Measurements from ENCODE around the gene NACC2.

Gene NACC2, protein sequence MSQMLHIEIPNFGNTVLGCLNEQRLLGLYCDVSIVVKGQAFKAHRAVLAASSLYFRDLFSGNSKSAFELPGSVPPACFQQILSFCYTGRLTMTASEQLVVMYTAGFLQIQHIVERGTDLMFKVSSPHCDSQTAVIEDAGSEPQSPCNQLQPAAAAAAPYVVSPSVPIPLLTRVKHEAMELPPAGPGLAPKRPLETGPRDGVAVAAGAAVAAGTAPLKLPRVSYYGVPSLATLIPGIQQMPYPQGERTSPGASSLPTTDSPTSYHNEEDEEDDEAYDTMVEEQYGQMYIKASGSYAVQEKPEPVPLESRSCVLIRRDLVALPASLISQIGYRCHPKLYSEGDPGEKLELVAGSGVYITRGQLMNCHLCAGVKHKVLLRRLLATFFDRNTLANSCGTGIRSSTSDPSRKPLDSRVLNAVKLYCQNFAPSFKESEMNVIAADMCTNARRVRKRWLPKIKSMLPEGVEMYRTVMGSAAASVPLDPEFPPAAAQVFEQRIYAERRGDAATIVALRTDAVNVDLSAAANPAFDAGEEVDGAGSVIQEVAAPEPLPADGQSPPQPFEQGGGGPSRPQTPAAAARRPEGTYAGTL

DNA sequence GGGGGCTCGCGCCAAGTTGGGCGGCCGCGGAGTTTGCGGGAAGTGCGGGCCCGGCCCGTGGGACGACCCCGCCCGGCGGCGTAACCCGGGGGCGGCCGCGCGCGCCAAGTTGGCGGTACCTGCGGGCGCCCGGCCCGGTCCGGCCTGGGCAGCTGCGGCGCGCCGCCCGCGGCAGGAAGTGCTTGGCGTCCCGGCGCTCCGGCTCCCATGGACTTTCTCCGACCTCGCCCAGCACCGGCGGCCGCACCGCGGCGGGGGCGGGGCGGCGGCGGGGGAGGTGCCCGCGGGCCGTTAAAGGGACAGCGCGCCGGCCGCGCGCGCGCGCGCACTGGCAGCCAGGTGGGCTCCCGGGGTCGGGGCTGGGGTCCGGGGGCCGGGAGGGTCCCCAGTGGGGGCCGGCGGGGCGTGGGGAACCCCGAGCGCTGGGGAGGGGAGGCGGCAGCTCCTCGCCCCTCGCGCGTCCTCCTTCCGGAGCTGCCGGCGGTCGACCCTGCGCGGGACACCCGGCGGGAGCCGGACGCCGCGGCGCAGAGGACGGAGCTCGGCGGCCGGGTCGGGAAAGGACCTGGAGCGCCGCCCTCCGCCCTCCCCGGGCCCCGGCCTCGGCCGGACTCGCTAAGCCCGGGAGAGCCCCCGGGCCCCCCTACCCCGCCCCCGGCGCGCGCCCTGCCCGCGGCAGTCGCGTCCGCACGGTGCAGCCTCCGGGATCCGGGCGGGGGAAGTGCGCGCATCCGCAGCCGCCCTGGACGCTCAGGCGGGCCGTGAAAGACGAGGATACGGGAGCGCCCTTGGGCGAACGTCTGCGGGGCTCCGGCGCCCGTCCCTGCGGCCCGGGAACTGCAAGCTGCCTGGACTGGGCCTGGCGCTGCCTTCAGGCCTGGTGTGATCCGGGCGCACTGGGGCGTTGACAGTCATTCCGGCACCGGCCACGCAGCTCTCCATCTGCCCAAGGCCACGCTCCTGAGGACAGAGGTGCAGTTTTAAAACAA lies at the start of gene NACC2:
Gene NACC2 (minus strand): TSS at position 220 of the 989 bp plus-strand sequence. CDS start 44,768 bp downstream, outside the sequence.
- DNase-seq: peak; percentile 27

DNA sequence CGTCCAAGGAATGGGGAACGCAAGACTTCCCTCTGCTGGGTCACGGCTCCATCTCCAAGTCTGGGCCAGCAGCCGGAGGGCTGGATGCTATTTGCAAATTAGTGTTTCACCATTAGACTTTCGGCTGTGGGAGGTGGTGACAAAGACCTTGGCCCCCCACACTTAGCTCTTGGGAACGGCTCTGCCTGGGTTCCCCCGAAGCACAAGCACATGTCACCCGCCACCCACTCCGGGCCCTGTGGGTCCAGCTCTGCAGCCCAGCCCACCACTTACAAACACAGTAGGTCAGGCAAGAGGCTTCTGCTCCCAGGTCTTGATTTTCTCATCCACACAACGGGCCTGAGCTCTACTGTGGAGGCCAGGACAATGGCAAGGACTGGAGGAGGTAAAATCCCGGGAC lies 49.4 kb upstream of the NACC2 start:
- DNase-seq: no peak

DNA sequence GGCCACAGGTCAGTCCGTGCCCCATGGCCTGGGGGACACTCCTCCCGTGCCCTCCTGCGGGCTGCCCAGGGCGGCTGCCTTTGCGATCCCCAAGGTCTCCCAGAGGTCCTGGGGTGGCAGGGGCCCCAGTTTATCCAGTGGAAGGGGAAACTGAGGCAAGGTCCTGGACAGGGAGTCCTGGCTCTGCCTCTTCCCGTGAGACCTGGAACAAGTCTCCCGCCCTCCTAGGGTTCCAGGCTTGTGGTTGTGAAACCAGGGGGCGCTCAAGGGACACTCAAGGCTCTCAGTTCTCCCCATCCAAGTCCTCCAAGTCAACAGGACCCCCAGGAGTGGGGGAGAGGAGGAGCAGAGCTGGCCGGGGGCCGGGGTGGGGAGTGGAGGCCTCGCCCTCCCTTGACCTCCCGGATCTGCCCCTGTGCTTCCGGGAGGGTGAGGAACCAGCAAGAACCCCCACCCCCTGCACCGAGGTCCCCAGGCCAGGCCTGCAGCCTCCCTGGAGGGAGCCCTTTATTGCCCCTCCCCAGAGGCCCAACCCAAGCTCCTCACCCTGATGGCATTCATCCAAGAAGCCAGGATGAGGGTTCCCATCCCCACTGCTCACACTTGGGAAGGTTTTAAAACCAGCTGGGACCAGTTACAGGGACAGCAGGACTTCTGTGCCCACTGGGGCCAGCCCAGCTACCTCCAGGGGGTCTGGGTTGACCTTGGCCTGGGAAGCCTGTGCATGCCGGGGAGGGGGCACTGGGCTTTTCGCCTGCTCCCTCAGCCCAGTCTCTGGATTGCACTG lies 48.3 kb upstream of the NACC2 start:
- DNase-seq: no peak

DNA sequence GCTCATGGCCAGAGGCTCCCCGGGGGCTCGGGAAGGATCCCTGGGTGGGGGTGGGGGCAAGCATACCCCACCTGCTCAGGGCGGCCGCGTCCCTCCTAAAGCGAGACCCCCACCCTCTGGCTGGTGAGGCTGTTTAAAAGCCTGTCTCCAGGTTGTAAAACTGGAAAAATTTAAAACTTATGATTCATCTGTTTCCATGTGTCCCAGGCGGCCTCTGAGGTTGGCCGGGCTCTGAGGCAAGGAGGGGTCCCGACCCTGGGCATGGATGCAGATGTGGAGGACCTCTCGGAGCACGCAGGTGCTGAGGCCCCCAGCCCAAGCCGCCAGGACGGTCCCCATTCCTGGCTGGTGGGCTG lies 47.7 kb upstream of the NACC2 start:
- DNase-seq: no peak

DNA sequence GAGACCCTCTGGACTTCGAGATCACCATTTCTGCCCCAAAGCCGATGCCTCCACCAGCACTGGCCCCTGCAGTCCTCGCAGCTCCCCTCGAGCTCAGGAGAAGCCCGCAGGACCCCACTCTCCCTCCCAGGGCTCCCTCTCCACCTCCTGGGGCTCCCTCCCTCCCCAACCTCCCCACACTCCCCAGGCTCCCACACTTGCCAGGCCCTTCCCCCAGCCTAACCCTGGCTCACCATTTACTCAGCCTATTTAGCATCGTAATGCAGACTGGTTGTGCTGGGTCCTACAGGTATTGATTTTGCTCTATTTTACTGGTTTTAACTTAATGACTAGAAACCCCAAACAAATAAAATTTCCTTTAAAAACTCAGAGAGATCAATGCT lies 47.3 kb upstream of the NACC2 start:
- no peak for DNase-seq

DNA sequence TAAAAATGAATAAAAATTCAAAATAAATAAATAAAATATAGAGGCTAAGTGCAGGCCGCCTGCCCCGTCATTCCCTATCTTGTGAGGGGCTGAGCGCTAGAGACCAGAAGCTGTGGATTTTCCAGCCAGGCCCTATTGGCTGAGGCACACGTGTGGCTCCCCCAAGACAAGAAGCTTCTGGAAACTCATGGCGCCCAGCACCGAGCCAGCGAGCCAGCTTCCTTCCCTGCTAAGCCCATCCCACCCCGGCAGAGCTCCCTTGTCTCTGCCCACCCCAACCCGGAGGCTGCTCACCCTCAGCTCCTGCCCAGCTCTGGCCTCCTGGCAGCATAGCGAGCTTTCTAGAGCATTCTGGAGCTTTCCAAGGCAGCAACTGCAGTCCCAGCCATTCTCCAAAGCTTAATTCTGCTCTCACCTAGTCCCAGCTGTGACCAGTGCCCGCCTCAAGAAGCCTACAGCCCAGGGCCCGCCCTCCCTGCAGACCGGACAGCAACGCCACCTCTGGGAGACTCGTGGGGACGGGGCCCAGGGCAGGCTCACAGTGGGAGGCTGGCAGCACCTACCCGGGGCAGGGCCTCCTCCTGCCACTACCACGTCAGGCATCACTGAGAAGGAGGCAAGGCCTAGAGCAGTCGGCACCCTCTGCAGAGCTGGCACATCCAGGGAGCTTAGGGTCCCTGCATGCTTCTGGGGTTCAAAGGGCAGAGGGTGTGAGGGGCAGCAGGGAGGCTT lies 46.8 kb upstream of the NACC2 start:
- no peak for DNase-seq

DNA sequence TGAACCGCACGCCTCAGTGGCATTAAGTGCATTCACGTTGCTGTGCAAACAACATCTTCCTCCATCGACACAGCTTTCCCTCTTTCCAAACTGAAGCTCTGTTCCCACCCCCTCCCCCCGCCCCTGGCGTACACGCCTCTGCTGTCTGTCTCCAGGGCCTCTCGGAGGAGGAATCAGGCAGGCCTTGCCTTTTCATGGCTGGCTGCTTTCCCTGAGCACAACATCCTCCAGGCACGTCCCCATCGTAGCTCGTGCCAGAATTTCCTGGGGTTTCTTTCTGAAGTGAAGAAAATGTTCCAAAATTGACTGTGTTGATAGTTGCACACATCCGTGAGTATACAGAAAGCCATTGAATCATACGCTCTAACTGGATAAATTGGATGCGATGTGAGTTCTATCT lies 45.9 kb upstream of the NACC2 start:
- no peak for DNase-seq

DNA sequence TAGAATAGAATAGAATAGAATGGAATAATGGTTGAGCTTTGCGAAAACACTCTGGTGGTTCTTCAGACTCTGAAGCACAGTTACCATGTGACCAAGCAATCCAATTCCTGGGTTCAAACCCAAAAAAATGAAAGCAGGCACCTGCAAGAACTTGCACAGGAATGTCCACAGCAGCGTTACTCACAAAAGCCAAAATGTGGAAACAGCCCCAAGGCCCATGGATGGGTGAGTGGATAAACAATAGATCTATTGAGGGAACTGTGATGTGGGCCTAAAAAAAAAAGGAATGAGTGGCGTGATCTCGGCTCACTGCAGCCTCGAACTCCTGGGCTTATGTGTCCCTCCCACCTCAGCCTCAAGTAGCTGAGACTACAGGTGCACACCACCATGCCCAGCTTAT lies 45.0 kb upstream of the NACC2 start:
- no peak for DNase-seq

DNA sequence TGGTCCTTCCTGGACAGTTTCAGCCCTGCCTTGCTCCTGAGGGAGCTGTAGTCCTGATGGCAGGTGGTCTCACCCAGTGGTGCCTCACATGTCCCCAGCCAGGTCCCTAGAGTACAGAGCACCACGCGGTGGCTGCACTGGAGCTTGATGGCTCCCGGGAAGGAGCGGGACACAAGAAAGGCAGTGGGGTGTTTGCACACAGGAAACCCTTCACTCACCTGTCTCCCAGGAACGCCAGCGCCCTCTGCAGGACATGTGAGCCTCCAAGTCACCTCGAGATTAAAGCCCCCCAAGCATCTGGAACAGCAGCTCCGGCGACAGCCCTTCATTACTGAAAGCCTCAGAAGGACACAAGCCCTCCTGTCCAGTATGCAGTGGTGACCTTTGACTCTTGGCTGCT lies 43.5 kb upstream of the NACC2 start:
- DNase-seq: peak; percentile 29

DNA sequence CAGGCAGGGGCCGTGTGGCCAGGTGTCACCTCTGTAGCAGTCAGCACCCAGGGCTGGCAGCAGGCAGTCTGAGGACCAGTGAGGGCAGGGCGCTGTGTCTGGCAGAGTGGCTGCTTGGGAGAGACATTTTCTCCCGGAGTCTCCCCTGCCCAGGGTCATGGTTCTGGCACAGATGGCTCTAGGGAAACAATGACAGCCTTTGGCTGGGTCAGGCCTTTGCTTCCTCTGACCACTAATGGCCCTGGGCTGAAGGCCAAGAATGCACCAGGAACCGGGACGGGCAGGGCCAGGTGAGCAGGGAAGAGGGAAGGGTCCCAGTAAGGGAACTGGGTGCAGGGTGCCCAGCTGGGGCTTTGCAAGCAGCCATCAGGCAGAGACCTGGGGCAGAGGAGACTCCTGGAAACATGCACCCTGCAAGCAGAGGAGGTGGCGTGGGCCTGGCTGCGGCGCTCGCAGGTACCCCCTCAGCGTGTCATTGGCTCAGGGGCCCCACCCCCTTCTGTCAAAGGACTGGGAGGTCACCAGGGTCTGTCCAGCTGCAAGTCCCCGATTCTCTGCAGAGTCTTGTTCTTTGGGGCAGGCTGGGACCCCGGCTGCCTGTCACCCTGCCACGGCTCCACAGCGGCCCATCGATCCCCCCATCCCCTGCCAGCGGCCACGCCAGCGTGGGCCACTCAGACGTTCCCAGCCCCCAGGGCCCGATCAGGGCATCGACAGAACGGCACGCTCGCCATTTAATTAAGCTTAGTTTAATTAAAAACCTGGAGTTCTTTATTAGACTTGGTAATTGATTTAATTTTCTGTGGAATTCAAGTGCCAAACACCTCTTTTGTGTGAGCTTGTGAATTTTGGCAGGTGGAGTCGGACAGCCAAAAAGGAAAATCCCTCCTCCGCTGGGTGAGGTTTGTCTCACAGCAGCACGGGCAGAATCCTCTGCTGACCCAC lies 42.5 kb upstream of the NACC2 start:
- DNase-seq: no peak

DNA sequence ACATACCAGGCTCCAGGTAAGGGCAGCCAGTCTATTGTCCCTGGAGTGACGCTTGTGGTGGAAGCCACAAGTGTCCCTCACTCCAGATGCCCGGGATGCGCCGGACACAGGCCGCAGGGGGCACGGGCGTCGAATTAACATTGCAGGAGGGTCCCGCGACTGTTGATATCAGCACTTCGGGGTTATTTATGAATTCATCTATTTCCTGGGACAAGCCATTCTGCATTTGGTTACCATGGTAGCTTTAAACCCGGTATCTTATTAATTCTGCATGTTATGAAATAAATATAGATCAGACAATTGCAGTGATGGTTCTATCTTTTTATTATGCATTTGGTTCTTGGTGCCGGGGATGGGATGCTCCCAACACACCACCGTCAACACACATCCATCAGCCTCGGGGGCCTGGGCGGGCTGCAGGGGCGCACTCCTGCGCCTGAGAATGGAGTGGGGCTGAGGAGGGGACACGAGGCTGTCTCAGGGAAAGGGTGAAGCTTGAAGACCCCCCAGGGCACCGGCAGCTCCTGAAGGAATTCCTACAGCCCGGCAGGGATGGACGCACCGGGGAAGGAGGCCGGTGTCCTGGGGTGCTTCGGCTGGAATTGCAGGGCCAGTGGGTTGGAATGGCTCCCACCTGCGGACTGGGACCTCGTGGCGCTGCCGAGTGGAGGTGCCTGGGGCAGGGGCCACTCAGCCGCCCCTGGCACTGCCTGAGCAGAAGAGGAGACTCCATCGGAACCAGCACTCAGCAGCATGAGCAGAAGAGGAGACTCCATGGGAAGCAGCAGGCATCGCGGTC lies 41.2 kb upstream of the NACC2 start:
- DNase-seq: no peak

DNA sequence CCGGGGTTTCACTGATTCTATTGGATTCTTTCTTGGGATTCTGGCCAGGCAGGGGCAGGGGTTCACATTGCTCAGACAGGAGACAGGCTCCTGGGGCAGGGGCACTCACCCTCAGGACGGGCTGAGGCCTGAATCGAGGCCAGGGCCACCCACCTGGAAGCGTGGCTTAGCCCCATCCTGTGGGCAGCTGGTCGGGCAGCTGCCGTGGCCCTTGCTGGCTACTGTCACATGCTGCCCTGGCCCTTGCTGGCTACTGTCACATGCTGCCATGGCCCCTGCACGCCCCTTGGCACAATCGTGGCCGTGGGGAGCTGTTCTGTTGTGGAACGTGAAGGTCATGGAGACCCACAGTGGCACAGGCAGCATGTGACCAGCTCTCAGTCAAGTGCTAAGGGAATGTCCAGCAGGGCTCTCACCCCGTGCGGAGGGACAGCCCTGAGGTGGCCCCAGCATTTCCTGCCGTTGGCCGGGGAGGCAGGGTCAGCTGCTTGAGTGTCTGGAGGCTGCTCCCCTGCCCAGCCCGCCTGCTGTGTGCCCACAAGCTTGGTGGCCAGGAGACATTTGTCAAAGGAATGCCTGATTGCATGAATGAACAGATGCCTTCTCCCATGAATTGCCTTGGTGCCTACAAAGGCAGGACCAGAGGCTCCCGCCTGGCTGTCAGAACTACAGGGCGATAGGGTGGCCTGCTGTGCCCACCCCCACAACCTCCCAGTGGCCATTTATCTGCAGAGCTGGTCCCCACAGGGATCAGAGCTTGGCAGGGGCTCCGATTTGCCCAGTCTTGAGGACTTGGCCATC lies 40.4 kb upstream of the NACC2 start:
- no peak for DNase-seq

DNA sequence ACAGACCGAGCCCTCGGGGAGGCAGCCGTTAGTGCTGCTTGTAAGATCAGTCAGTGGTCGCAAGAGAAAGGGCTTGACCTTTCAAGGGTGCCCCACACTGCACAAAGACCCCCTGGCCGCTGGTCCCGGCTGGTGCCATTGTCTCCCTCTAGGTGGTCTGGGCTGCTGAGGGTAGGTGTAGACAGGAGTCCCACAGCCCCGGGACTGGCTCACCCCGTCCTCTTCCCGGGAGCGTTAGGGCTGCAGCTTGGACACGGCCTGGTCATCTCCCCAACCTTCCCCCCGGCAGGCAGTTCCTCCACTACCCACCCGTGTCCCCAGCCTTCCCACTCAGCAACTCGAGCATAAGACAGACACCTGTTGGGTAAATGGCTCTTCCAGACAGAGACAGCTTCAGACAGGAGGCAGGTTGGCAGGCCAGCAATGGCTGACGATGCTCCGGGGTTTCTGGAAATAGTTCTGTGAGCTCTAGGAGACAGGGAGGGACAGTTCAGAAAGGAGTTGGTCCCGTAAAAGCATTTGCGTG lies 38.9 kb upstream of the NACC2 start:
- DNase-seq: no peak

DNA sequence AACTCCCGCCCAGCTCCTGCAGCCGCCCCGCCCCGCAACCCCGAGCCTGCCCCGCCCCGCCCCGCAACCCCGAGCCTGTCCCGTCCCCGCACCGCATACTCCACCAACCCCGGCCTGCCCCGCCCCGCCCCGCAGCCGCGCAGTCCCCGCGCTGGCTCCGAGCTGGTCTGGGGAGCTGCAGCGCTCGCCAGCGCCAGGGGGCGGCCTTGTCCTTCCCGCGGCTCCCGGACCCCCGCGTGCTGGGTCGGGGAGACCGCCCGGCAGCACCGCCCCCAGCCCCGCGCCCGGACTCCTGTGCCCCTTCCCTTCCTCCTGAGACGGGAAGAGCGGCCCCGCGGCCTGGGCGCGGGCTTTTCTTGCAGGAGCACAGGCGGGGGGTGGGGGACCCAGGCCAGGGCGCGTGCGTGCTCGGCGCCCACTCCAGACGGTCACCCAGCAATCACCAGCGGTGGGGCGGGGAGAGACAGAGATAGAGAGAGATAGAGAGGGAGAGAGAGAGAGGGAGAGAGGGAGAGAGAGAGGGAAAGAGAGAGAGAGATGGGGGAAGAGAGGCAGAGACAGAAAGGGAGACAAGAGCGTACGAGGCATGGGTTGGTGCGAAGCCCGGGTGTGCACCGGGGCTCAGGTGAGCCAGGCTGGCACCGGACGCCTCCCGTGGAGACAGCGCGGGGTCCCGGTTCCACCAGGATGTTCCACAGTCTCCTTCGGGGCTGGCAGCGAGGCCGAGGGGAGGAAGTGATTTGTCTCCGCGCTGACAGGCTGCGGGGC lies 38.3 kb upstream of the NACC2 start:
- DNase-seq: no peak

DNA sequence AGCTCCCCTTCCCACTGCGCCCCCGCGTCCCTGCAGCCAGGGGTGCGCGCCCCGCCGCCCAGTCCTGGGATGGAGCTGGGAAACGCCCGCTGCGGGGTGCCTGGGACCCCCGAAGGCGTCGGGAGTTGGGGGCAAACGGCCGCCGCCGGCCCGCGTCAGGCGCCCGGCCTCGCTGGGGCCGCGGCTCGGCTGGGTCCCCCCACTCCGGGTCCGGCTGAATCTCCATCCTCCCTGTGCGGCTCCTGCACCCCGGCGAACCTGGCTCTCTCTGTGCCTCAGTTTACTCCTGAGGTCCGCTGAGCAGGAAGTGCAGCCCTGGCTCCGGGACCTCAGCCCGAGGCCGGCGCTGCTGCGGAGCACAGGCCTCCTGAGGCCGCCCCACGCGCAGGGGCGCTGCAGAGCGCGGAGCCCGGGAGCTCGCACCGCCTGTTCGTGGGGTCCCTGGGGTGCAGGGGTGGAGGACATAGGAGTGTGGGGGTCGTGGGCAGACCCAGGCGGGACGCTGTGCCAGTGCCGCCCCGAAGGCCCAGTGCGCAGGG lies 37.5 kb upstream of the NACC2 start:
- DNase-seq: no peak

DNA sequence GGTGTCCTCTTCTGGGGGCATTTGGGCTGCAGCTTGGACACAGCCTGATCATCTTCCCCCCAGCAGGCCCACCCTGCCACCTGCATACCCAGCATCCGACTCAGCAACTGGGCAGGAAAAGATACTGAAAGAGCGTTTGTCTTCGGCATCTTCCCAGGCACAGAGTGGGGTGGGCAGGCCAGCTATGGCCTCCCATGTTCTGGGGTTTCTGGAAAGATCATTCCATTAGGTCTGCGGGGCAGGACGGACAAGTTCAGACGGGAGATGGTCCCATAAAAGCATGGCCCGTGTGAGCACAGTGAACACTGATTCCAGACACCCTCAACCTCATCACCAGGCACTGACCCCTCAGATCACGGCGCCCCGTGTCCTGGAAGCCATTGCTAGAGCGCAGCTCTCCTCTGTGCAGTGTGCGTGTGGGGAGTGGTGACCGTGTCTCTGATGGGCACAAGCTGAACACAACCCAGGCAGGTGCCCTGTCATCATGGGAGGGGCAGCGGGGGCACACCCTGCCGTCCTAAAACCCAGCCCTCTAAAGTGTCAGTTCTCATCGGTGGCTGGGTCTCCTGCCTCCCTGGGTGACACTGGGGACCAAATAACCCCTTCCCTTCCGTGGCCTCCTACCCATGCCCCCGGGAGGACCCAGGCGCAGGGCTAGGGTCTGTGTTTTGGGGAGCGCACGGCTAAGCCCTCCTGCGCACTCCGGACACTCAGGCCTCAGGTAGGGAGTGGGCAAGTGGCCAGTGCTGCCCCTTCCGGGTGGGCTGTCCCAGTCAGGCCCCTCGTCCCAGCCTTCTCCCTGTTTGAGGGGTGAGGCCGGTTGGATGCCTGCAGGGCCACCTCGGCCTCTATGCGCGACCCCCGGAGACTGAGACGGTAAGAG lies 36.8 kb upstream of the NACC2 start:
- DNase-seq: no peak

DNA sequence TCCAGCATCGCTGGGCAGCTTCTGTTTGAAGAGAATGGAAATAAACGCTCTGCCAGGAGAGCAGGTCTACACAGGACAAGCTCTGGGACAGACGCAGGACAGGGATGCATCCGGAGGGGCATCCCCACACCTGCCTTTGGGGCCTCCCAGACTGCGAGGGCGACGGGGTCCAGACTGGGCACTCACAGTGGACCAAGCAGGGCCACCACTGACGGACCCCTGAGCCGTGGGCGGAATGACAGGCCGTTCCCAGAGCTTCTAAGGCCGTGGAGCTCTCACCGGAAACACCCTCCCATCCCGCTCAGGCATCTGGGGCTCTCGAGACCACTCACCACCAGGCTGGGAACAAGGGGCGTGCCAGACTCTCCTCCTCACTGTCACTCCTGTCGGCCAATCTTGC lies 34.1 kb upstream of the NACC2 start:
- no peak for DNase-seq

Data from CD4-positive, alpha-beta T cell treated with Interleukin-4 for 4 hours (primary cell).